Effector CD4-positive, alpha-beta T cell (primary cell): ENCODE measurements around the gene SDK2.

Source experiments
- DNase-seq: peaks from one replicate; pipeline ENCODE4 v3.0.0-alpha.2; 2020

SDK2 gene

DNA sequence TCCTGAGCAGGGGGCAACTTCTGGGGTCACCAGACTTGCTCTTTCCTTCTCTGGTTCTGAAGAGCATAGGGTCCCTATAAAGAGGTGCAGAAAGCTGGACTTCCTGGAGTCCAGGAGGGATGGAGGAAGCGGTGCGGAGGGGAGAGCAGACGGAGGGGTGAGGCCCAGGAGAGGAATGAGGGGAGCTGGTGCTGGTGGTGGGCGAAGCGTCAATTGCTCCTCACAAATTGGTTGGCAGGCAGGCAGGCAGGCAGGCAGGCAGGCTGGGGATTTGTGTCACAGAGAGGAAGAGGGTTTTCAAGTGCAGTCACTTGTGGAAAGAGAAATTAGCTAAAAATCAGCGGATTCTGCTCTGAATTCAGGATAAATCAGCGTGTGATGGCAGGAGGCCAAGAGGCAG is 198.8 kb downstream of the SDK2 start:
- no peak for DNase-seq

DNA sequence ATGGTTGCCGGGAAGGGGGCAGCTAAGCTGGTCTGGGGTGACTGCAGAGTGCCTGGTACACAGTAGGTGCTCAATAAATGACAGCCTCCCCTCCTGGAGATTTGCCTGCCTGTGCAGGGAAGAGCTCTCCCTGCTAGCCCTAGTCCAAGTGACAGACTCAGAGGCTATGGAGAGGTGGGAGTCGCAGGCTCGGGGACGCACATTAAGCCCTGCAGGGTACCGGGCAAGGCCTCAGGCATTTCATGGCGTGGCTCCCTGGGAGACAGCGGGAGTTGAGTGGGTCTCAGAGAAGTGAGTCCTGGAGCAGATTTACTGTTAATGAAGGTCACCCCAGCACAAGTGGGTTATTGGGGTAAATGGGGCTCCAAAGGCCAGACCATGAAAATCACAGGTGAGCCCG is 200.2 kb downstream of the SDK2 start:
- no peak for DNase-seq

DNA sequence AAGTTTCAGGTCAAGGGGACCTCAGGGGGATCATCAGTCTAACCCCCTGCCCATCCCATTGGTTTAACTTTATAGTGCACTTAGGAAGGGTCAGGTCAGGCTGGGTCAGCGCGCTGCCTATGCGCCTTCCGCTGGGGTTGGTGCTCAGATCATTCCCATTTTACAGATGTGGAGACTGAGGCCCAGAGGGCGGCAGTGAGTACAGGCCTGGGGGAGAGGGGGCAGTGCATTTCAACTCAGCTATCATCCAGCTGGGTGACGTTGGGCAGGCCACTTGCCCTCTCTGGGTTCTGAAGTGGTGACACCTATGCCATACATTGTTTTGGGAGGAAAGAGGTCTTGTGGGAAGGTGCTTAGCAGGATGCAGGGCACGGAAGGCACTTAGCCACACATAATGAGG is 204.6 kb downstream of the SDK2 start:
- no peak for DNase-seq

DNA sequence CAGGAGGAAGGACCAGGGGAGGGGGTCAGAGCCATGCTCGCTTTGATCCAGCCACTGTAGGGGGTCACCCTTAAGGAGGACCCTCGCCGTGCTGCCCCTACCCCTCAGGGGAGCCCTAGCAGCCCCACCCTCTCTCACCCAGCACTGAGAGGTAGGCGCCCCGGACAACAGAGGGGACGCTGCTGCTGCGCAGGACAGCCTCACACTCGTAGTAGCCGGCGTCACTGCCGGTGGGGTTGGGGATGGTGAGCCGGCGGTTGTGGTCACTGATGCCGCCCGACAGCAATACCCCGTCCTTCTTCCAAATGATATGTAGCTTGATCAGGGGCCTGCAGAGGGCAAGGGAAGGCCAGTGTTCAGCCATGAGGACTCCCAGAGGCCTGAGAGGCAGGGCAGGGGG is 206.4 kb downstream of the SDK2 start:
- no peak for DNase-seq

DNA sequence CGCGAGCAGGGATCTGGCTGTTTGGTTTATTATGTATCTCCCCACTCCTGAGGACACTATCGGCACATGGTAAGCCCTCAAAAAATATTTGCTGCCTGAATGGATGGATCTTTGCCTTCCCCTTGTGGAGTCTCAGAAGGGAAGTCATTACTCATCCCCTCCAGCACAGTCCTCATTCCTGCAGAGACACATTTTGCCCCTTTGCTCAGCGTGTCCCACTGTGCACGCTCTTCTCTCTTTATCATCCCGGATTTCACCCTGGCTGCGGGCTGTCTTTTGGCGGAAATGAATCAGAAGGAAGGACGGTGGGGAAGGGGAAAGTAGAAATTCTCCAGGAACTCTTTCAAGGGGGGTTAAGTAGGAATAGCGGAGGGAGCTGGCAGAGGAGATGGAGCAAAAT is 207.3 kb downstream of the SDK2 start:
- no peak for DNase-seq

DNA sequence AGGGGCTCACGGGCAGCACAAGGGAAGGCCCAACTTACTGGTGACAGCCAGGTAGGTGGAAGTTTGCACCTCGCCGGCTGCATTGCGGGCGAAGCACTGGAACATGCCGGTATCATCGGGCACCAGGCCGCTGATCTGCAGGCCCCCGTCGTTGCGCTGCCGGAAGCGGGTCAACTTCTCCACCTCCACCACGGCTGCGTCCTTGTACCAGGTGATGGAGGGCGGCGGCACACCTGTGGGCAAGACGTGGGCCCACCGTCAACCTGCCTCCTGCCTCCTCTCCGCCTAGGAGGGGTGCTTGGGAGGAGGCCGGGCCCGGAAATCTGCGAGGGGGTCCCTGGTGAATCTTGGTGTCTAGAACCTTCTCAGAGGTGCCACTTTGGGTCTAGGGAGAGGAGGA is 208.8 kb downstream of the SDK2 start:
- no peak for DNase-seq

DNA sequence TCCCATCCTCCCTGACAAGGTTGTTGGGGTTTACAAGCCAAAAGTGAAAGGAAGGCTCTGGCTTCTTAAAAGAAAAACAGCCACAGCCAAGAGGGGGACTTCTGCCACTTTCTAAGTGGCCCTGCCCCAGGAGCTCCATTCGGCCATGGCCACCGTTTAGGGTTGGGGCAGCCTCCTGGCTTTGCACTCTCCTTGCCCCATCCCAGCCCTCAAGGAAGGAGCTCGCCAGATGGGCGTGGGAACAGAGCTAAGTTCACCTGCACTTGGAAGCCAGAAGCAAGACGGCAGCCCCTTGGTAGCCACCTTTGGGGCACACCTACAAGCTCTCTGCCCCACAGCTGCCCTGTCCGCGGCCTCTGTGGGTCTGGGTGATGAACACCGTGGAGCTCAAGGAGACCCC is 210.1 kb downstream of the SDK2 start:
- no peak for DNase-seq

DNA sequence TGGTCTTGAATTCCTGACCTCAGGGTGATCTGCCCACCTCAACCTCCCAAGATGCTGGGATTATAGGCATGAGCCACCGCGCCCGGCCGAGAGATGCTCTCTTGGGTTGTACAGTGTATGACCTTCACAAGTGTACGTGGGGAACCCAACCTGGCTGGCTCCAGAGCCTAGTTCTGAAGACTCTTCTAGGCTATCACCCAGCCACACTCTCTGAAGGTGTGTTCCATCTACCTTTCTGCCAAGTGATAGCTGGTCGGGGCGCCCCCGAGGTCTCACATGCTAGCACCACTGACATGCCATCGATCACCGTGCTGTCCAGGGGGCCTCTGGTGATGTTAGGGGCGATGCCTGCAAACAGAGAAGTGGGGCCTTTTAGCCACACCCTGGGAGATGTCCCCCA is 210.7 kb downstream of the SDK2 start:
- no peak for DNase-seq

DNA sequence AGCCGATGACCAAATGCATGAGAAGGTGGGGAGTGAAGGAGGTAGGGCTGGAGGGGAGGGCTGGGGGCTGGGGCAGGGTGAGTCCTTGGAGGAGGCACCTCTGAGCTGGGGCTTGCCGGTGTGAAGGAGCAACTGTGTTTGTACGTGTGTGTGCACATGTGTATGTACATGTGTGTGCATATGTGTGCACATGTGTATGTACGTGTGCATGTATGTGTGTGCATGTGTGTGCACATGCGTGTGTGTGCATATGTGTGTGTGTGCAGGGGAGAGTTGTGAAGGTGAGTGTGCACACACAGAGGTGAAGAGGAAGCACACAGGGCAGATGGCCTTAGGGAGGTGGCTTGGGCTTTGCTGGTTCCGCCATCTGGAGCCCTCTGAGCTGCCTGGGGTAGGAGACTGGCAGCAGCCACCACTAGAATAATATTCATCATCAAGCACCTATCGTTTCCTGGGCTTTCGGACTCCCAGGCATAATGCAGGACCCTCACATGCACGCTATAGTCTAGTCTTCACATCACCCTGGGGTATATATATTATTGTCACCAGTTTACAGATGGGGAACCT is 211.5 kb downstream of the SDK2 start:
- DNase-seq = no peak

DNA sequence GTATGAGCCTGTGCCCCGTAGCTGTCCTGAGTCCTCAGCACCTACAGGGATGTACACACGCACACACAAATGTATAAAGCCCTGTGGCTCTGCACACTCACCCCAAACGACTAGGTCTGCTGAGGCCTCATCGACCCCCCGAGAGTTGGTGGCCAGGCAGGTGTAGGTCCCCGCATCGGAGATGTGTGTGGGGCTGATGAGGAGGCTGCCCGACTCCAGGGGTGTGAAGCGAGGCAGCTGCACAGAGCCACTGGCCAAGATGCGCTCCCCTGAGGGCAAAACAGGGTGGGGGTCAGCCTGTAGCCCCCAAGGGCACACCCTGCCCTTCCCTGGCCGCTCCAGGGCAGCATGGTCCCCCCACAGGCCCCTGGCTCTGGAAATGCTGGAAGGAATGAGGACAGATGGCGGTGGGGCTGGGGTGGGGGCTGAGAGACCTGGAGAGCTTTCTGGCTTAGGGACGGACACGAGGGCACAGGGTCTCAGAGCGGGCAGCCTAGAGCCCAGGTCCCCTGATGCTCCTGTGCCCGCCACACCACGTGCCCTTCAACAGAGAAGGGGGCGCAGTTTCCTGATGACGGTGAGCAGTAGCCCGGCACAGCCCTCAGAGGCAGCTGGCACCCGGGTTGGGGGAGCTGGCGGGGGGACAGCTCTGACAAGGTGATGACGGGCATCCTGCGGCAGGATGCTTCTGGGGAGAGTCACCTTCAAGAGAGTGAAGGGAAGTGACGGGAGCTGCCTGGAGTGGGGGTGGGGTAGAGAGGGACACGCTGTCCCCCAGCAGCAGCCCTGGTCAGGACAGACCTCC is 212.6 kb downstream of the SDK2 start:
- DNase-seq = no peak

DNA sequence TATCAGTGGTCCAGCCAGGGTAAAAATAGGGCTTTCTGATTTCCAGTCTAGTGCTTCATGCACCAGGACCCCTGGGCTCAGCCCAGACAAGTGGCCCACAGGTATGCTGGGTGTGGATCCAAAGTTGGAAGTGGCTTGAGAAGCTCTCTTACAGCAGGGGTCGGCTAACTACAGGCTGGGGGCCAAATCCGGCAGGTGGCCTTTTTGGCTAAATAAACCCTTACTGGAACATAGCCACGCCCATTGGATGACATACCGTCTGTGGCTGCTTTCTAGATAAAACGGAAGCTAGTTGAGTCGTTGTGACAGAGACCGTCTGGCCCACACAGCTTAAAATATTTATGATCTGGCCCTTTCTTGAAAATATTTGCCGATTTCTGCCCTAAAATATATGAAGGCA is 213.4 kb downstream of the SDK2 start:
- no peak for DNase-seq

DNA sequence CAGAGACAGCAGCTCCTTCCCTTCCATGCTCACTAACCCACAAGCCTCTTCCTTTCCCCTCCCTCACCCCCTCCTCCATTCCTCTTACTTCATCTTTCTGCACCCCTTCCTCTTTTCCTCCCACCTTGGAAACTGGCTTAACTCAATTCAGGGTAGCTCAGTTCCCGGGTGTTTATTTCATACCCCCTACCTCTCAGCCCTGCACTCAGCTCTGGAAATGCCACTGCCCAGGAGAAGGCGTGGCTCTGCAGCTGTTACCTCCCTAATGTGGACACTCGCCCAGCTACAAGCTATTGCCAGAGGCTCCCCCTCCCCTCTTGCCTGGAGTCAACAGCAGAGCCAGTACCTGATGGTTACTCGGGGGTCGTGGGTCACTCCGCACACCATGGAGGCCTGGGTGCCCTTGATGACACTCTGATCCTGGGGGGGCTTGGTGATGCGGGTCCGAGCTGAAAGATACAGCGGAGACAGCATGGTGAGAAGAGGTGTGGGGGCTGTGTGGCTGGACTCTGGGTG is 214.0 kb downstream of the SDK2 start:
- DNase-seq = no peak

DNA sequence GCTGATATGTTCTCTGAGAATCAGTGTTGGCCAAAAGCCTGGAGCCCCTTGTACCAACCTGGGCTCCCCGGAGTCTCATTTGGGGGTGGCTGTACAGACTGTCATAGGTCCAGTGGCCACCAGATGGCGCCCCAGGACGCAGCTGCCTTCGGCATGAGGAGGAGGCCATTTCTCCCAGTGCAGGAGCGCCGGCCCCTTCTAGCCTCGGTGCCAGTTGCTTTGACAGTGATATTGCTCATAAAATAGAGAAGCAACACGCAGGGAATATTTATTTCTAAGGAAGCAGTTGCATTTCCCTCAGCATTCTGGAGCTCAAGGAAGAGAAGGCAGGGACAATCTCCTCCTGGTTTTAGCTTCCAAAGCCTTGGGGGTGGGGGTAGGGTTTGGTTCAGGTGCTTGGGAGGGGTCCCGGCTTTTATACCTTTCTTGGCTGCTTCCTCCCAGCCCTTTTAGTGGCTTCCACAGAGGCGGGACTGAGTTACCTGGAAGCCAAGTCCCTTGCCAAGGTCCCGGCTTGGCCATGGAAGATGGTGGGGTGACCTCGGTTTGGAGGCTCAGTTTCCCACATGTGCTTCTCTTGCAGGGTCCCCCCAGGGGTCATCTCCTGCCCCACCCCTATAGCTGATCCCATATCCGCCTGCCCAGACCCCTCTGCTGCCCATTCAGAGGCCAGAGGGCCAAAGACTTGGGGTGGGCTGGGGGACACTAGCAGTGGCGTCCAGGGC is 214.6 kb downstream of the SDK2 start:
- peak; percentile 84 for DNase-seq

DNA sequence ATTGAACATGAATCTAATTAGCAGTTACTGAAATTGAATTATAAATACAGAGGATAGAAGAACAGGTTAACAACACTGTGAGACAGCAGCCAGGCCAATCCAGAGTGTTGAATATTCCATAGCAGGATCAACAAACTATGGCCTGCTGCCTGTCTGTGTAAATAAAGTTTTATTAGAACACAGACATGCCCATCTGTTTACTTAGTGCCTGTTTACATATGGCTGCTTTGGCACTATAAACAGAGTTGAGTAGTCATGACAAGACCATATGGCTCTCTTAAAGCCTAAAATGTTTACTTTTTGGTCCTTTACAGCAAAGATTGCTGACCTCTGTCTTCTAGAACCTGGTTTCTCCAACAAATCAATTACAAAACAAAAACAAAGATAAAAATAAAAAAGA is 217.0 kb downstream of the SDK2 start:
- no peak for DNase-seq

DNA sequence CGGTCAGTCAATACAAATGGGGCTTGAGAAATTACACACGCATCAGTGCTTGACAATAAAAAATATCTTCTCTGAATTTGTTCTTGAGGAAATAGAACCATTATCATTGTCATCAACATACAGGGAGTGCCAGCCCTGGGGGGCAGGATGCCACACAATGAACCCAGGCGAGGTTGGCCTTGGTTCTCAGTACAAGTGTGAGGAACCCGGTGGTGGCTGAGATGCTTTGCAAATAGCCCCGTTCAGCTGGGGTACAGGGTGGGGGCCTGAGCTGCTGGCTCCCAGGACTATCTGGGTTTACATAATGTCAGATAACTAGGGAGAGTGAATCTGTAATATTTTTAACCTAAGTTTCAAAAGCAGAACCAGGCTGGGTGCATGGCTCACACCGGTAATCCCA is 219.7 kb downstream of the SDK2 start:
- DNase-seq = no peak

DNA sequence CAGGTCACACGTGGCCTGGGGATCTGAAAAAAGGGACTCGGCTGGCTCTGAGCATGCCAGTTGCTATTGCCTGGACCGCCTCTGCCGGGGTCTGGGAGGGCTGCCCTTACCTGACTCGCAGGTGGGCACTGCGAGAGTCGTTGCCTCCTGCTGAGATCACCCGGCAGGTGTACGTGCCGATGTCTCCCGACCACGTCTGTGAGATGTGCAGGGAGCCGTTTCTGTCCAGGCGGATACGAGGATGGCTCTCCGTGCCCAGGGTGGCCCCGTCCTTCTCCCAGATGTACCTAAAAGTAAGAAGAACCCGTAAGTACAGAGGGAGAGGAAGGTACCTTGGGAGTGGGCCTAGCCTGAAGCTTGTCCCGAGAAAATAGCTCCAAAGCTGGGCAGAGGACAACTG is 220.4 kb downstream of the SDK2 start:
- DNase-seq = no peak

DNA sequence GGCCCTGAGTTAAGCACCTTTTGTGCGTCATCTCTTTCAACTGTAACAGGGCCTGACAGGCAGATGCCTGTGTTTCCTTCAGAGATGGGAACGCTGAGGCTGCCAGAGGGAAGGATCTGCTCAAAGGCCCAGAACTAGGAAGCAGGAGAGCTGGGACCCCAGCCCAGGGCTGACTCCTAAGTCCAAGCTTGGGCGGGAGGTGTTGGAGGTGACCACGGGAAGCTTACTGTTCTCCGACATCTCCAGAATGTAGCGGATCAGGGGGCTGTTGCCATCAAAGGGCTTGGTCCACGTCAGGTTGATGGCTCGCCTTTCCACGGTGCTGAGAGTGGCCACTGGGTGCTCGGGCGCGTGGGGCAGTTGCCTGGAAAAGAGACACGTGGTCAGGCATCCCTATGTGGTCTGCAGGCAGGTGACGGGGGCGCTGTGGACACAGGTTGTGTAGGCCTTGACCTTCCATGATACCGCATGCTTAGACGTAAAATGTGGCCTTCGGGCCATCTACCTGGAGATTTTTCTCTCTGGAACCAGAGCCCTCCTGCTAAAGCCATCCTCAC is 221.0 kb downstream of the SDK2 start:
- DNase-seq = no peak

DNA sequence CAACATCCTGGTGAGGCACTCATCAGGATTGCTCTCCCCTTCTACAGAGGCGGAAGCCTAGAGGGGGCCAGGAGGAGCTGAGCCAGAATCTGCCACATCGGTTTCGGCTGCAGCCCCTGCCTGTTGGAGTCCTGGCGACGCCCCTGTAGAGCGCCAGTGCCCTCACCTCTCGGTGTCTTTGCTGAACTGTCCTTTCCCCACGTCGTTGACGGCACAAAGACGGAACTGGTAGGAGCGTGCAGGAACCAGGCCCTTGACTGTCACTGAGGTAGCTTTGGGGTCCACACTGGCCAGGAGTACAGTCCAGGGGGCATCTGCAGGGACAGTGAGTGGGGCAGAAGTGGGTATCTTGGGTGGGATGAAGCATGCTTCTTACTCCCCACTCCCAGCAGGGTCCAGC is 222.1 kb downstream of the SDK2 start:
- DNase-seq = no peak

DNA sequence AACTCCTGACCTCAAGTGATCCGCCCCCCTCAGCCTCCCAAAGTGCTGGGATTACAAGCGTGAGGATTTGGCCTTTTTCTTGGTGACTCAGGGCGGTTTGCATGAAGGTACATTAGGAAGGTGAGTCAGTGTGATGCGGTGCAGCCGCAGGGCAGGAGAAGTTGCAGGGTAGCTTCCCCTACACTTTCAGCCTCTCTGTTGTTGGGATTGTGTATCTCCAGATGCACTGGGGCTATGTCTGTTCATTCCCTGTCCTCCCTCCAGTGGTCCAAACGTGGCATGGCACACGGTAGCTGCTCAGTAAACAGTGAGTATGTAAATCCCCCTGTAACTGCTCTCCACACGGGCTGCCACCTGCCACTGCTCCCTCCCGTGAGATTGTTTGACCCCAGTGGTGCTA is 223.3 kb downstream of the SDK2 start:
- DNase-seq = no peak

DNA sequence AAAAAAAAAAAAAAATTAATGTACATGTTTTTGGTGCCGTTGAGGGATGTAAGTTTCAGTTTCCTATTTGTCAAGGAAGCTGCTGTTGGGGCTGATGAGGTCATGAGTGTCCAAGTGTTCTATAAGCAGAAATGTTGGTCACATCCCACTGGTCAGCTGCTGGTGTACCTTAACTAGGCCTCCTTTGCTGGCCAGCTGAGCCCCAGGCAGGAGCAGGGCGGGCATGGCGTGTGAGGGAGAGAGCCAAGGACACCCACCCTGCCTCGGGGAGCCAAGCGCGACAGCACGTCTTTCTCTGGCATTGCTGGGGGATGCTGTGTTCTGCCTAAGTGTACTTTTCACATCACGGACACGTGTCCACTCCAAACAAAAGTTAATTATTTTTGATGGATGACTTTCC is 224.4 kb downstream of the SDK2 start:
- no peak for DNase-seq

DNA sequence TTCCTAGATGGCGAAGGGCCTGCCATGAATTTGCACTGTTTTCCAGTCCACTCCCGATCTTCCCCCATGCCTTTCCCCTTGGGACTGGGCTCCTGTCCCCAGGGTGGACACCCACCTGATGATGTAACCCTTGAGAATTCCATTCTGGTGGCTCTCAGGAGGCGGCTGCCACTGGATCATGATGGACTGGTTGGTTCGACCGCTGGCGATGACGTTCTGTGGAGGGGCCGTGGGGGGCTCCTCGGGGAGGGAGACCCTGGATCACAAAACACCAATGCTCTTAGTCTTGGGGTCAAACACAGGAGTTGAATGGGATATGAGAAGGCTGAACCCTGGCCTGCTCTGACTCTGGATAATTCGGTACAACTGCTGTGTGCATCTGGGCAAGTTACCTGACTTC is 225.2 kb downstream of the SDK2 start:
- DNase-seq = no peak

DNA sequence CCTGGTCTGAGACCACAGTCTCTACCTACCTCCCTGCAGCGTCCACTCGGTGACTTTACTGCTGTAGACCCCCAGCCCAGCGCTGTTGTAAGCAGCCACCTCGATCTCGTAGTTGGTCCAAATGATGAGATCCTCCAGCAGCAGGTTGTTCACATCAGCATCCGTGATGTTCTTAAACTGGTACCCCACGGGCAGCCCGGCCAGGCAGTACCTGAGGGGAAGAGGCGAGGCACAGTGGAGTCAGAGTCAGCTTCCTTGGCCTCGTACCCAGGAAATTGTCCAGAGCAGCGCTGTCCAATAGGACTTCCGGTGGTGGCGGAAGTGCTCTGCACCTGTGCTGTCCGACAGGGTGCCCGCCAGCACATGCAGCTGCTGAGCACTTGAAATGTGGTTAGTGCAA is 228.5 kb downstream of the SDK2 start:
- no peak for DNase-seq

DNA sequence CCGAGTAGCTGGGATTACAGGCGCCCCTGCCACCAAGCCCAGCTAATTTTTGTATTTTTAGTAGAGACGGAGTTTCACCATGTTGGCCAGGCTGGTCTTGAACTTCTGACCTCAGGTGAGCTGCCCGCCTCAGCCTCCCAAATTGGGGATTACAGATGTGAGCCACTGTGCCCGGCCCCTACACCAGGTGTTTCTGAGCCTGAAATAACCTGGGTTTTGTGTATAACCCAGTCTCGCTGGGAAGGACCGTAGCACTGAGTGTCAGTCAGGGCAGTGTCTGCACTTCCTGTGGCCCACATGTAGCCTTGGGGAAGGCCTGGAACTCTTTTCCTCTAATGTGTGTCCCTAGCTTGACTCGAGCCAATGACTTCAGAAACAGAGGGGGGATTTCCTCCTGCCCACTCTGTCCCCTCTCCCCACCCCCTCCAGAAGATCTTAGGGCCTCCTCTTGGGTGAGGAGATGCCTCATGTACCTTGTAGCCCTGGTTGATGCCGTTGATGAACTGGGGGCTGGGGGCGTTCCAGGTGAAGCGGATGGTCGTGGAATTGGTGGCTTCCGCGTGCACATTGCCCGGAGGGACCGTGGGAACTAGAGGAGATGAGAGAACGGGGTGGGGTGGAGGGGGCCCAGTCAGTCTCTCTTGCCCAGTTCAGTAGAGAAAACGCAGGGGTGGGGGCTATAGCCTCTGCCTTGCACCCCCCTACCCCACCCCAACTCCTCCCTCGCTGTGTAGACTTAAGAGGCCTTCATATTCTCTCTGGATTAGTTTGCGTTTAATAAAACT is 229.9 kb downstream of the SDK2 start:
- no peak for DNase-seq
